GM18861 (cell line): ENCODE data around the gene GUCY2F.

Experiments
- ATAC-seq: cut with Tn5 transposase; IDR thresholded peaks from one replicate; pipeline ENCODE4 v1.9.1; 2021; ENCODE audit not compliant: unreplicated experiment

GUCY2F gene

GRCh38 chrX:109481986-109482385 lies at the start of gene GUCY2F:
TSS of gene GUCY2F (minus strand) at chrX:109482086. CDS start at chrX:109475936, 6,150 bp downstream.
- ATAC-seq = no peak

DNA sequence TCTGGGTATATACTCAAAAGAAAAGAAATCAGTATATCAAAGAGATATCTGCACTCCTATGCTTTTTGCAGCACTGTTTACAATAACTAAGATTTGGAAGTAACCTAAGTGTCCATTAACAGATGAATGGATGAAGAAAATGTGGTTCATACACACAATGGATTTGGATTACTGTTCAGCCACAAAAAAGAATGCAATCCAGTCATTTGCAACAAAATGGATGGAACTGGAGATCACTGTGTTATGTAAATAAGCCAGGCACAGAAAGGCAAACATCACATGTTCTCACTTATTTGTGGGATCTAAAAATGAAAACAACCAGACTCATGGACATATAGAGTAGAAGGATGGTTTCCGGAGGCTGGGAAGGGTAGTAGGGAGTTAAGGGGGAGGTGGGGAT lies 37.1 kb upstream of the GUCY2F start:
- ATAC-seq = no peak

DNA sequence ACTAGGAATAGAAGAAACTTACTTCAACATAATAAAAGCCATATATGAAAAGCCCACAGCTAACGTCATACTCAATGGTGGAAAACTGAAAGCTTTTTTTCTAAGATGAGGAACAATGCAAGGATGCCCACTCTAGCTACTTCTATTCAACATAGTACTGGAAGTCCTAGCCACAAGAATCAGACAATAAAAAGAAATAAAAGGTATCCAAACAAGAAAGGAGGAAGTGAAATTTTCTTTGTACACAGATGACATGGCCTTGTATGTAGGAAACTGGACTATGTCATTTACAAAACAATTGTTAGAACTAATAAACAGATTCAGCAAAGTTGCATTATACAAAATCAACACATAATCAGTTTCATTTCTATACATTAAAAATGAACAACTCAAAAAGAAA lies 29.2 kb upstream of the GUCY2F start:
- ATAC-seq = no peak

- ATAC-seq = no peak
Observed at GRCh38 chrX:109508915-109509314, 27.0 kb upstream of the GUCY2F start.

GRCh38 chrX:109501176-109501575 lies 19.3 kb upstream of the GUCY2F start:
- no peak for ATAC-seq

GRCh38 chrX:109498434-109498833 lies 16.5 kb upstream of the GUCY2F start:
- ATAC-seq = no peak

DNA sequence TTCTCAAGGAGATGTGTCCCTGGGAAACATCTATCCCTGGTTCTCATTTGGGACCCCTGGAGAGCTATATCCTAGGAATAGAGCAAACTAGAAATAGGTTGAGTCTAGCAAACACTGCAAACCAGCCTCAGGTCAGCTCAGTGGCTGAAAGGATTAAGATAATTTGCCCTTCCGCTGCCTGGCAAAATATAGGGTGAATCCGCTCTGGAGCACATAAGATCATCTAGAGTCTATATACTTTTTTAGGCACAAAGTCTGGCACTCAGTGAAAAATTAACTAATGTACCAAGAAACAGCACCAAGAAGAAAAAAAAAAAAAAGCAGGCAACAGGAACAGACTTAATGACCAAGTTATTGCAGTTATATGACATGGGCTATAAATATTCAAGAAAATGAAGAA lies 7.3 kb upstream of the GUCY2F start:
- no peak for ATAC-seq

DNA sequence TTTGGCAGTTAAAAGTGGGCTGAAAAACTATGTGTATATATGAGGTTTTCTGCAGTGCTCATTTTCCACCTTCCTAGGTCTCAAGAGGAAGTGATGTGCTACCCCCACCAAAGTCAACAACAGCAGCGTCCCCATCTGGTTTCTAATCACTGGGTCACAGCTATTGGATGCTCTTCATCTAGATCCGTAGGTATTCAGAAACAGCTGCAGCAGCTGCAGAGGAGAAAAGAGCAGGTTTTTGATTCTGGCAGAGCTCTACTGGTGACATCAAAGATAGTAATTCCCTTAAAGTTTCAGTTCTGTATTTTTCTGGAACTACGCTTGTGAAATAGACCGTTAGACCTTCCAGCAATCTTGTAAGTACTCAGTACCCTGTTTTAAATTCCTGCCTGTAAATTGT lies 5.8 kb upstream of the GUCY2F start:
- no peak for ATAC-seq

- peak; percentile 67 for ATAC-seq
Observed at GRCh38 chrX:109485470-109486340, 3.8 kb upstream of the GUCY2F start.

DNA sequence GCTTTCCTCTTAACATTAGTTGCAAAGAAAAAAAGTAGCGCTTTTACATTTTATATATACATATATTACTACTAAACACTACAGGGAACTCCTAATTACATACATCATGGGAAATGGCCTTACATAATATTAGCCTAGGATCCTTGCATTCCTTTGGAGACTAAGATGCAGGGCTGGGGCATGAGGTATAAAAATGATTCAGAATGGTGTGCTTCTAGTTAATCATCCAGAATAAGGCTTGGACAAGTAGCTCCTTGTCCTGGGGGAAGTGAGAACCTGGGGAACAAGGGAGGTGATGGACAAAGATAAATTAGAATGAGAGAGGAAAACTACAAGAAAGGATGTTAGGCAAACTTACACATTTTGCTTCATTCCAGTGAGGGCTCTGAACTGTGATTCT lies 3.0 kb upstream of the GUCY2F start:
- ATAC-seq = no peak

- no peak for ATAC-seq
Observed at GRCh38 chrX:109475174-109475891, 6.6 kb downstream of the GUCY2F start.

- no peak for ATAC-seq
Observed at GRCh38 chrX:109472939-109473735, 8.7 kb downstream of the GUCY2F start.

GRCh38 chrX:109464231-109464630 lies 17.7 kb downstream of the GUCY2F start:
- no peak for ATAC-seq

DNA sequence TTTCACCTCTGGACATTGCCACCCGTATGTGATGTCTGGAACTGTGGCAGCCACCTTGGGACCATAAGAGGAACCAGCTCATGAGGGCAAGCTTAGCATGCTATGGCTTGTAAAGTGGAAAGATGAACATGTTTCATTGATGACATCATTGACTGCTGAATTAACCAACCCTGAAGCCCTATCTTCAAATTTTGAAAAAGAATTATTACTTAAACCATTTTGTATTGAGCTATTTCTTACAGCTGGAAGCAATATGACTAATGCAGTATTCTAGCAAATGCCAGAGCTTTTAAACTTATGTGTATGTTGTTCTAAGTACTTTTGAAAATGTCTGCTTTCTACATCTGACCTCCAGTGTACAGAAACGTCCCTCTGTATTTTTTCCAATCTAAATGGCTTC lies 18.1 kb downstream of the GUCY2F start:
- ATAC-seq = no peak

DNA sequence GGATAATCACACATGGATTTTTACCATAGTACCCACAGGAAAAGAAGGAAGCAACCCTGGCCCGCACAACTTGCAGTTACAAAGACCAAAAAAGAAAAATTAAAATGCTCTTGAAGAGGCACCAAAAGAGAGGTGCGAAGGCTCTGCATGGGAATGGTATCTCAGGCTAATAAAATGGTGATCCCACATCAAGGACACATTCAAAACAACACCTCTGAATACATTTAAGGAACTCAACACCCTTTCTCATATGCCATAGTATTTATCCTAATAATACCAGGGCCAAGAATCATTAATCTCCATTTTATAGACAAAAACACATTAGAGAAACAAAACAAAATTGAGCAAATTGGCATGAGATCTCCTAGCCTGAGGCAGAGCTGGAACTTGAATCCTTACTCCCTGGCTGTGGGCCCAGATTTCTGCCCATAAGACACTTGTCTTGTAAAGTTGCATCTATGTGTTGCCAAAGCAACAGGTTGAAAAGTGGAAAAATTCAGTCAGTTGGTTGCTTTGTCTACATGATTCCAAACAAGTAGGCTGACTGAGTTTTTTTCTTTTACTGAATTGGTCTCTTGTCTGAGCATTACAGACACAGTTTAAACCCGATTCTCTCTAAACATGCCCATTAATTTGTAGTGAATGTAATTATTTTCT lies 33.5 kb downstream of the GUCY2F start:
- ATAC-seq = no peak

GRCh38 chrX:109441266-109441665 lies 40.6 kb downstream of the GUCY2F start:
- no peak for ATAC-seq

- ATAC-seq = no peak
Observed at GRCh38 chrX:109440475-109440874, 41.4 kb downstream of the GUCY2F start.

GRCh38 chrX:109409181-109409580 lies 72.7 kb downstream of the GUCY2F start:
- ATAC-seq = no peak

GRCh38 chrX:109403922-109404321 lies 78.0 kb downstream of the GUCY2F start:
- ATAC-seq = no peak

GRCh38 chrX:109399831-109400230 lies 82.1 kb downstream of the GUCY2F start:
- no peak for ATAC-seq

DNA sequence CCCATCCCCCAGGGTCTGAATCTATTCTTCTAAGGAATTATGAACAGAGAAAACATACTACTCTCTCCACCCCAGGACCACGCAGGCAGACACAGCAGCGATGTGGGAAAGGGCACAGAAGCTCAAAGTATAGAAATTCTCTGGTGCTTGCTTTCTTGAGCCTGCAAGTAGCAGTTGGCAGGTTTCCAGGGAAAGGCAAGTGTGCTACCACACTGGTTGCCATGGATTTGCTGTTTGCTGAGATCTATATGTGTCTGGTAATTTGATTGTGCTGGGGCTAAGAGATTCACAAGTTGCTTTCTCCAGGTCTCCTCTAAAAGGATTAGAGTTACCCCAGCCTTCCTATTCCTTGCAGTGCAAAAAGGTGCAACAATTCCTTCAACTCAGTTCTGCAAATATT lies 83.1 kb downstream of the GUCY2F start:
- no peak for ATAC-seq
